PC-3 (cell line): ENCODE results near the gene CHML. TPM values are rescaled to one million over a fixed set of nuclear protein-coding genes. Genes with fewer than 3 reads are reported as not detected.

ENCODE experiments used
- ATAC-seq: fragments of 200-7000 bp; cut with Tn5 transposase; 2 replicates; pipeline ENCODE4 v1.9.1; 2020; ENCODE audit warnings: mild to moderate bottlenecking, moderate library complexity
- BruUV-seq: library from RNA; stranded (reverse); fragments of 400-500 nt; replicated peaks from 2 replicates; lab custom pipeline; 2021; lab: Mats Ljungman, UMichigan
- CTCF ChIA-PET: fragments of 300-600 bp; sonication (Branson Sonifier 250); formaldehyde crosslinking; loops from one replicate; lab custom pipeline; 2022; ENCODE audit warnings: antibody characterized with exemption; lab: Charles Lee
- POLR2A ChIA-PET: fragments of 300-600 bp; sonication (Branson Sonifier 250); formaldehyde crosslinking; loops from one replicate; lab custom pipeline; 2022; ENCODE audit warnings: antibody characterized with exemption; ENCODE audit not compliant: unreplicated experiment; lab: Charles Lee
- DNase-seq: peaks from one replicate; pipeline ENCODE4 v3.0.0-alpha.2; 2015
- H2AFZ ChIP-seq: fragments of 300-600 bp; sonication (generic); 2 replicates; pipeline ENCODE4 v1.6.0; 2016; ENCODE audit warnings: antibody characterized with exemption, low read length
- H3F3A ChIP-seq: fragments of 300-600 bp; sonication (generic); one replicate; pipeline ENCODE4 v1.6.0; 2017; ENCODE audit warnings: antibody characterized with exemption, low read length, control low read depth, mild to moderate bottlenecking; ENCODE audit not compliant: unreplicated experiment
- H3K27ac ChIP-seq: fragments of 300-600 bp; sonication (generic); 2 replicates; pipeline ENCODE4 v1.5.1; 2016; ENCODE audit warnings: mild to moderate bottlenecking, low read length
- H3K27me3 ChIP-seq: fragments of 300-600 bp; sonication (generic); 2 replicates; pipeline ENCODE4 v1.6.1; 2016; ENCODE audit warnings: low read length, mixed read lengths
- H3K36me3 ChIP-seq: fragments of 300-600 bp; sonication (generic); 2 replicates; pipeline ENCODE4 v1.6.1; 2016; ENCODE audit warnings: low read depth, mixed run types, low read length, mixed read lengths
- H3K4me1 ChIP-seq: fragments of 300-600 bp; sonication (generic); 2 replicates; pipeline ENCODE4 v1.5.1; 2016; ENCODE audit warnings: low read length; ENCODE audit not compliant: insufficient read depth
- H3K4me2 ChIP-seq: fragments of 300-600 bp; sonication (generic); 2 replicates; pipeline ENCODE4 v1.6.0; 2016; ENCODE audit warnings: low read length
- H3K4me3 ChIP-seq: fragments of 300-600 bp; sonication (generic); 2 replicates; pipeline ENCODE4 v1.5.1; 2016; ENCODE audit warnings: mild to moderate bottlenecking, low read length, mixed read lengths
- H3K79me2 ChIP-seq: fragments of 300-600 bp; sonication (generic); 2 replicates; pipeline ENCODE4 v1.6.1; 2017; ENCODE audit warnings: low read length, mixed read lengths
- H3K9ac ChIP-seq: fragments of 300-600 bp; sonication (generic); 2 replicates; pipeline ENCODE4 v1.6.0; 2016; ENCODE audit warnings: mild to moderate bottlenecking, low read length
- H3K9me2 ChIP-seq: fragments of 300-600 bp; sonication (generic); replicated peaks from 2 replicates; pipeline ENCODE4 v1.6.1; 2016; ENCODE audit warnings: mixed run types, low read length, mixed read lengths
- H3K9me3 ChIP-seq: fragments of 300-600 bp; sonication (generic); 2 replicates; pipeline ENCODE4 v1.6.1; 2016; ENCODE audit warnings: low read length, mixed read lengths
- H4K20me1 ChIP-seq: fragments of 300-600 bp; sonication (generic); 2 replicates; pipeline ENCODE4 v1.6.1; 2016; ENCODE audit warnings: low read length, mixed read lengths
- EZH2 ChIP-seq: fragments of 300-600 bp; sonication (generic); IDR thresholded peaks from one replicate; pipeline ENCODE4 v1.6.1; 2017; ENCODE audit warnings: antibody characterized with exemption, mild to moderate bottlenecking, low read length; ENCODE audit not compliant: unreplicated experiment
- EZH2phosphoT487 ChIP-seq: fragments of 300-600 bp; sonication (generic); IDR thresholded peaks from 2 replicates; pipeline ENCODE4 v1.6.1; 2018; ENCODE audit warnings: mild to moderate bottlenecking, antibody characterized with exemption, low read length, borderline replicate concordance
- intact Hi-C: fragments of 100-400 bp; cut with micrococcal nuclease; formaldehyde crosslinking; loops from 2 replicates; pipeline ENCODE4 v1.9.0; 2023
- total RNA-seq: library from RNA; depleted of rRNA; stranded (reverse); fragments of >200 nt; gene quantifications from 2 replicates; pipeline ENCODE4 v1.2.3, GENCODE V29; 2014
- TF ChIP-seq, protein P1 (sequence below): fragments of 300-600 bp; sonication (generic); conservative IDR thresholded peaks from 2 replicates; pipeline ENCODE4 v1.5.1; 2017; ENCODE audit warnings: antibody characterized with exemption, low read depth, mild to moderate bottlenecking, low read length

Gene CHML
- total RNA-seq, 1 experiment from 2014 or later, result 68.6 TPM

GRCh38 chr1:241652012-241652411 is 11.8 kb upstream of the CHML start, which contains the start of gene WDR64:
Gene WDR64 (plus strand): TSS chr1:241652281. CDS start chr1:241652485, 204 bp downstream.
- no TSS peak for BruUV-seq
- no peaks in the 10 kb centered on the region for H3K9me2 ChIP-seq
- no peak for TF ChIP-seq EZH2phosphoT487
- TF ChIP-seq, protein P1, sequence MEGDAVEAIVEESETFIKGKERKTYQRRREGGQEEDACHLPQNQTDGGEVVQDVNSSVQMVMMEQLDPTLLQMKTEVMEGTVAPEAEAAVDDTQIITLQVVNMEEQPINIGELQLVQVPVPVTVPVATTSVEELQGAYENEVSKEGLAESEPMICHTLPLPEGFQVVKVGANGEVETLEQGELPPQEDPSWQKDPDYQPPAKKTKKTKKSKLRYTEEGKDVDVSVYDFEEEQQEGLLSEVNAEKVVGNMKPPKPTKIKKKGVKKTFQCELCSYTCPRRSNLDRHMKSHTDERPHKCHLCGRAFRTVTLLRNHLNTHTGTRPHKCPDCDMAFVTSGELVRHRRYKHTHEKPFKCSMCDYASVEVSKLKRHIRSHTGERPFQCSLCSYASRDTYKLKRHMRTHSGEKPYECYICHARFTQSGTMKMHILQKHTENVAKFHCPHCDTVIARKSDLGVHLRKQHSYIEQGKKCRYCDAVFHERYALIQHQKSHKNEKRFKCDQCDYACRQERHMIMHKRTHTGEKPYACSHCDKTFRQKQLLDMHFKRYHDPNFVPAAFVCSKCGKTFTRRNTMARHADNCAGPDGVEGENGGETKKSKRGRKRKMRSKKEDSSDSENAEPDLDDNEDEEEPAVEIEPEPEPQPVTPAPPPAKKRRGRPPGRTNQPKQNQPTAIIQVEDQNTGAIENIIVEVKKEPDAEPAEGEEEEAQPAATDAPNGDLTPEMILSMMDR, result no peak
- no peak for TF ChIP-seq EZH2

GRCh38 chr1:241648159-241648558 is 8.0 kb upstream of the CHML start:
- POLR2A ChIA-PET, result no interaction called here
- no peaks in the 10 kb centered on the region for H3K36me3 ChIP-seq
- CTCF ChIA-PET, result no interaction called here
- BruUV-seq, result no TSS peak
- no peak overlapping the region for H3K9ac ChIP-seq
- H3K27me3 ChIP-seq, result no peaks in the 10 kb centered on the region
- peak overlapping the region; percentile 1; the same call in 1 of the 2 replicates for H2AFZ ChIP-seq
- no peak for TF ChIP-seq EZH2phosphoT487
- TF ChIP-seq, protein P1, result no peak
- TF ChIP-seq EZH2, result no peak
- intact Hi-C loops, result no loop called here
- no peaks in the 10 kb centered on the region for H3K9me2 ChIP-seq
- H3K4me1 ChIP-seq, result peaks cover 3% of the 10 kb centered on the region; the same call in 1 of the 2 replicates
- no peaks in the 10 kb centered on the region for H3K9me3 ChIP-seq
- H3K27ac ChIP-seq, result no peak overlapping the region
- no peak overlapping the region for H3K4me2 ChIP-seq
- no peaks in the 10 kb centered on the region for H3K79me2 ChIP-seq
- ATAC-seq (peak; percentile 61), DNase-seq (no peak)
- no peaks in the 10 kb centered on the region for H3F3A ChIP-seq
- H4K20me1 ChIP-seq, result no peaks in the 10 kb centered on the region
- H3K4me3 ChIP-seq, result no peak overlapping the region

More at GRCh38 chr1:241652012-241652411, 11.8 kb upstream of the CHML start, which contains the start of gene WDR64:
- ATAC-seq, result no peak
- Histone ChIP-seq H3K27ac (no peak within 1 kb of the TSS), H3K4me2 (no peak within 1 kb of the TSS), H2AFZ (no peak within 1 kb of the TSS), H3K79me2 (no peaks in the 10 kb centered on the region), H3K4me1 (peaks cover 25% of the 10 kb centered on the region), H4K20me1 (no peaks in the 10 kb centered on the region), H3K9me3 (no peaks in the 10 kb centered on the region), H3K27me3 (no peaks in the 10 kb centered on the region), H3K9ac (no peak within 1 kb of the TSS), H3K4me3 (no peak within 1 kb of the TSS), H3K36me3 (no peaks in the 10 kb centered on the region), H3F3A (no peaks in the 10 kb centered on the region)
- ChIA-PET POLR2A (no interaction called here), CTCF (no interaction called here)
- DNase-seq, result no peak
- intact Hi-C loops, result no loop called here

- Histone ChIP-seq H3K9me3 (no peaks in the 10 kb centered on the region), H3K27me3 (no peaks in the 10 kb centered on the region), H2AFZ (peak overlapping the region; percentile 1; the same call in 1 of the 2 replicates), H3K4me3 (no peak overlapping the region), H3K27ac (no peak overlapping the region), H3K36me3 (no peaks in the 10 kb centered on the region), H3K9me2 (no peaks in the 10 kb centered on the region), H3K9ac (no peak overlapping the region), H3K79me2 (no peaks in the 10 kb centered on the region), H4K20me1 (no peaks in the 10 kb centered on the region), H3K4me1 (peaks cover 3% of the 10 kb centered on the region; the same call in 1 of the 2 replicates), H3F3A (no peaks in the 10 kb centered on the region), H3K4me2 (no peak overlapping the region)
- ChIA-PET POLR2A (no interaction called here), CTCF (no interaction called here)
- BruUV-seq, result no TSS peak
- TF ChIP-seq EZH2, result no peak
- TF ChIP-seq, protein P1, result no peak
- TF ChIP-seq EZH2phosphoT487, result no peak
- peak; percentile 64 for ATAC-seq
- intact Hi-C loops, result no loop called here
- peak; percentile 60 for DNase-seq
These were observed 7.5 kb upstream of the CHML start for GRCh38 chr1:241647658-241648057.
